NK-92 treated with Interleukin-12 subunit alpha and Interleukin-12 subunit beta, amount 100 ng/mL, for 24 hours (cell line): ENCODE data around the gene TMEM267.
"Not testable (repeated sequence)": the region's sequence is repeated elsewhere in the genome, so short reads cannot be mapped to it uniquely, and the experiment has no call there.

Experiments
- DNase-seq: peaks from one replicate; lab custom pipeline; 2025; lab: John Stamatoyannopoulos, UW

The TMEM267 gene

DNA sequence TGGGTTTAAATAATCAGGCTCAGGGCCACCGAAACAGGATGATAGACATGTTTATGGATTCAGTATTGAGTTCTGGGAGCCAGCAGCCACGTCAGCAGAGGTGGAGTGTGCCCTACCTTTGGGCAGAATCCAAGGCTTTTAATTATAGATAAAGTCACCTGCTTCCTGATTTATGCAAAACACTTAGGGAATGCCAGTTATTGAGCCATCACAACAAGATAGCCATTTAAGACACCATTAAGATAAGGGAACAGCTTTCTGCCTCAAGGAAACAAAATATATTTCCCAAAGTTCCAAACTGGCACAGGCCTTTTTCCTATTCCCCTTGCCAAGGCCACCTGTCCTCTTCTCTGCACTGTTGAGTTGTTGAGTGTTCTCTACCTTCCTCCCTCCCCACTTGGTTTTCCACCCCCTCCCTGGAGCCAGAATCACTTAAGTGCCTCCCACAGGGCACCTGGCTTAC is 73.8 kb downstream of the TMEM267 start:
- no peak for DNase-seq

DNA sequence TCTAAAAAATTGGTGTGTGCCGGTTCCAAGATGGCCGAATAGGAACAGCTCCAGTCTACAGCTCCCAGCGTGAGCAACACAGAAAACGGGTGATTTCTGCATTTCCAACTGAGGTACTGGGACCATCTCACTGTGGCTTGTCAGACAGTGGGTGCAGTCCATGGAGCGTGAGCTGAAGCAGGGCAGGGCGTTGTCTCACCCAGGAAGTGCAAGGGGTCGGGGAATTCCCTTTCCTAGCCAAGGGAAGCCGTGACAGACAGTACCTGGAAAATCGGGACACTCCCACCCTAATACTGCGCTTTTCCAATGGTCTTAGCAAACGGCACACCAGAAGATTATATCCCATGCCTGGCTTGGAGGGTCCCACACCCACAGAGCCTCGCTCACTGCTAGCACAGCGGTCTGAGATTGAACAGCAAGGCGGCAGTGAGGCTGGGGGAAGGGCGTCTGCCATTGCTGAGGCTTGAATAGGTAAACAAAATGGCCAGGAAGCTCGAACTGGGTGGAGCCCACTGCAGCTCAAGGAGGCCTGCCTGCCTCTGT is 81.1 kb downstream of the TMEM267 start:
- DNase-seq, result not testable (repeated sequence)

DNA sequence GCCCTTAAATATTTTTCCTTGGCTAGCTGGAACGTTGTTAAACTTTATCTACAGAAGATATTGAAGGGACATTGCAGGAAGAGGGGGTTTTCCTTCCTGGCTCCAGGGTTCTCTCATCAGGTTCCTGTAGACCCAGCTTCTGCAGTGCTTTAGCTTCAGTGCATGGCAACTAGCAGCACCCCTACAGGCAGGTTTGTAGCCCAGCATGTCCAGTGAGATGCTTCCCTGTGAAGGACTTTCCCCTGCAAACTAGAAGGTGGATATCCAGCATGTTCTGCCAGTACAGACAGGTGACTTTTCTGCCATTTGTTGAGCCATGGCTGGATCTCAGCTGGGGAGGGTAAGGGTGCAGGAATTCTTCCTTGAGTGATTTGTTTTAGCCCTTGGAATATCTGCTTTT is 81.8 kb downstream of the TMEM267 start:
- DNase-seq, result no peak

DNA sequence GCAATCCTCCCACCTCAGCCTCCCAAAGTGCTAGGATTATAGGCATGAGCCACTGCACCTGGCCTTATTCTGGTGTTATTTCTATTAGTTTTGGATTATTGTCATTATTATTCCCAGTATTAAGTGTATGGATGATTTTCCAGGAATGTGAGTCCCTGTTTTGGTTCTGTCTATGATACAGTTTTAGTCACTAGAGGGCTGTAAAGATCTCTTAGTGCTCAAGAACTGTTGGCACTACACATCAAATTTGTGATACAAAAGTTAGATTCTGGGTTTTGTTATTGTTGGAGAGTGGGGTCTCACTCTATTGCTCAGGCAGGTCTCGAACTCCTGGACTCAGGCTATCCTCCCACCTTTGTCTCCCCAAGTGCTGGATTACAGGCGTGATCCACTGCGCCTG is 83.6 kb downstream of the TMEM267 start:
- no peak for DNase-seq

DNA sequence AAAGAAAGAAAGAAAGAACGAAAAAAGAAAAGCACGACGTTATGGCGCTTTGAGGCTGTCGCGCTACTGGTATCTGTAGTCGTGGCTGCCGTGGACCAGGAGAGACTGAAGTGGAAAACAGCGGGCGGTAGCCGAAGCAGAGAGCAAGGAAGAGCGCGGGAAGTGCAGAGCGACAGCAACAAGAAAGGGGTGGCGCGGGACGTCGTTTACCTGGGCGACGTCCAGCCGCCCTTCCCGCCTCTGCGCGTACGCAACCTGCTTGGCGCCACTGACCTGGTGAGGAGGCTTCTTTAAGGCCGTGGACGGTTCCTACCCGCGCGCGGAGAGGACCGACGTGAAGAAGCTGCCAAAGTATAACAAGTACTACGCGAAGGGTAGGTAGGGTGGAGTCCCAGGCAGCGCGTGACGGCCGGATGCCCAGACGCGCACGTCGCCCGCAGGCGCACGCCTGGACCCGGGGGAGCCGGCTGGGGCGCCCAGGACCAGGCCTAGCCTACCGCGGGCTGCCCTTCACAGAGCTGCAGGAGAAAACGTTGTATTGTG is 86.8 kb downstream of the TMEM267 start:
- no peak for DNase-seq
